ENCODE results near the gene GJD3. TPM values are rescaled to one million over a fixed set of nuclear protein-coding genes. Genes with fewer than 3 reads are reported as not detected.

GJD3 gene
- total RNA-seq, 1 donor from 2014 or later = not detected

GRCh38 chr17:40320756-40321523 lies 43.6 kb downstream of the GJD3 start:
- CTCF ChIA-PET = interaction anchor here (1.2 to 1.3 kb wide), 2 partner anchors 19 to 20 kb away, joined by 3 to 4 read pairs; no protein-coding TSS in a partner anchor
- Mint-ChIP-seq H3K27me3 (no peaks in the 10 kb centered on the region), H3K9me3 (no peaks in the 10 kb centered on the region), H3K4me1 (peaks cover 88% of the 10 kb centered on the region), H3K27ac (peak overlapping the region; percentile 98), H3K4me3 (peak overlapping the region; percentile 93), H3K36me3 (ENCODE audit: low read depth) (peaks cover 17% of the 10 kb centered on the region)
- TF ChIP-seq CTCF (IDR thresholded peaks at IDR 0.05) = no peak
- POLR2A ChIA-PET = interaction anchor here (0.6 to 5.3 kb wide), 12 partner anchors 11 to 1369 kb away, joined by 3 to 81 read pairs (median 7); partner anchors contain the start of genes CCR7 and EIF1
- no peak for ATAC-seq (ENCODE audit: low read depth)
- intact Hi-C loops (cut with micrococcal nuclease) = loop anchor here (10.0 kb wide), 1 partner anchor 566 kb away; no protein-coding TSS in a partner anchor
- no peak for DNase-seq

GRCh38 chr17:40319651-40320540 lies 44.6 kb downstream of the GJD3 start:
- Mint-ChIP-seq H3K27me3 (no peaks in the 10 kb centered on the region), H3K4me3 (peak overlapping the region; percentile 93), H3K4me1 (peaks cover 87% of the 10 kb centered on the region), H3K9me3 (no peaks in the 10 kb centered on the region), H3K27ac (peak overlapping the region; percentile 98), H3K36me3 (ENCODE audit: low read depth) (peaks cover 17% of the 10 kb centered on the region)
- no peak for ATAC-seq (ENCODE audit: low read depth)
- TF ChIP-seq CTCF (IDR thresholded peaks at IDR 0.05) = no peak
- ChIA-PET POLR2A (interaction anchor here (0.5 to 5.3 kb wide), 13 partner anchors 8 to 1370 kb away, joined by 3 to 81 read pairs (median 4); no protein-coding TSS in a partner anchor), CTCF (interaction anchor here (1.2 to 3.6 kb wide), 5 partner anchors 10 to 35 kb away, joined by 3 to 17 read pairs (median 6); partner anchors contain the start of gene RARA)
- DNase-seq = no peak
- intact Hi-C loops (cut with micrococcal nuclease) = loop anchor here (10.0 kb wide), 1 partner anchor 565 kb away; no protein-coding TSS in a partner anchor

GRCh38 chr17:40318830-40319391 lies 45.6 kb downstream of the GJD3 start:
- POLR2A ChIA-PET = interaction anchor here (0.7 to 5.3 kb wide), 10 partner anchors 9 to 1360 kb away, joined by 3 to 81 read pairs (median 4); partner anchors contain the start of gene CCR7
- CTCF ChIA-PET = interaction anchor here (1.1 to 3.6 kb wide), 6 partner anchors 9 to 36 kb away, joined by 3 to 17 read pairs (median 6); partner anchors contain the start of gene RARA
- Mint-ChIP-seq H3K36me3 (ENCODE audit: low read depth) (peaks cover 17% of the 10 kb centered on the region), H3K27me3 (no peaks in the 10 kb centered on the region), H3K27ac (peak overlapping the region; percentile 98), H3K9me3 (no peaks in the 10 kb centered on the region), H3K4me1 (peaks cover 86% of the 10 kb centered on the region), H3K4me3 (peak overlapping the region; percentile 93)
- ATAC-seq (ENCODE audit: low read depth) = no peak
- no peak for DNase-seq
- intact Hi-C loops (cut with micrococcal nuclease) = loop anchor here (1.0 kb wide), 2 partner anchors 10 to 32 kb away; partner anchors contain the start of genes CDC6 and RARA
- TF ChIP-seq CTCF (IDR thresholded peaks at IDR 0.05) = no peak

- DNase-seq = peak; percentile 88
- H3K27me3 Mint-ChIP-seq = no peaks in the 10 kb centered on the region
- peaks cover 17% of the 10 kb centered on the region for H3K36me3 Mint-ChIP-seq (ENCODE audit: low read depth)
- TF ChIP-seq CTCF (IDR thresholded peaks at IDR 0.05) = no peak
- POLR2A ChIA-PET = interaction anchor here (0.6 to 9.6 kb wide), 19 partner anchors 7 to 1361 kb away, joined by 3 to 154 read pairs (median 4); partner anchors contain the start of genes CCR7 and RARA
- H3K9me3 Mint-ChIP-seq = no peaks in the 10 kb centered on the region
- peak overlapping the region; percentile 98 for H3K27ac Mint-ChIP-seq
- peak; percentile 65 for ATAC-seq (ENCODE audit: low read depth)
- peak overlapping the region; percentile 93 for H3K4me3 Mint-ChIP-seq
- H3K4me1 Mint-ChIP-seq = peaks cover 85% of the 10 kb centered on the region
- CTCF ChIA-PET = interaction anchor here (1.0 to 3.6 kb wide), 8 partner anchors 9 to 37 kb away, joined by 3 to 17 read pairs (median 6); partner anchors contain the start of gene RARA
- intact Hi-C loops (cut with micrococcal nuclease) = loop anchor here (1.0 kb wide), 2 partner anchors 9 to 31 kb away; partner anchors contain the start of genes CDC6 and RARA
Observed at GRCh38 chr17:40317880-40318829, 46.4 kb downstream of the GJD3 start.
